Coronary artery (tissue), 2 donors: ENCODE results near the gene ERP44.

Experiments used
- DNase-seq: peaks from one replicate; pipeline ENCODE4 v3.0.0-alpha.2; 2017; ENCODE audit warnings: low spot score
- H3K27ac ChIP-seq, 2 donors: fragments of 200-600 bp; sonication (generic); one replicate each; pipeline ENCODE4 v1.5.1; 2016 to 2019
- H3K4me3 ChIP-seq: fragments of 200-600 bp; sonication (generic); 2 replicates; pipeline ENCODE4 v1.5.1; 2016; ENCODE audit warnings: mild to moderate bottlenecking, moderate library complexity
- CTCF ChIP-seq: fragments of 200-600 bp; sonication (generic); IDR thresholded peaks from one replicate; pipeline ENCODE4 v1.5.1; 2019; ENCODE audit warnings: antibody characterized with exemption

The ERP44 gene

GRCh38 chr9:99947395-99947794 lies 151.4 kb downstream of the ERP44 start:
- Histone ChIP-seq H3K27ac (no peak overlapping the region), H3K4me3 (no peak overlapping the region)
- TF ChIP-seq CTCF, result no peak
- DNase-seq, result no peak

- Histone ChIP-seq H3K4me3 (no peak overlapping the region), H3K27ac (no peak overlapping the region)
- TF ChIP-seq CTCF, result no peak
- DNase-seq, result no peak
These were observed 161.7 kb downstream of the ERP44 start for GRCh38 chr9:99936947-99937587.

GRCh38 chr9:99931155-99931840 lies 167.5 kb downstream of the ERP44 start:
- H3K27ac ChIP-seq, result no peak overlapping the region
- no peak overlapping the region for H3K4me3 ChIP-seq
- no peak for DNase-seq
- TF ChIP-seq CTCF, result no peak

GRCh38 chr9:99929652-99930051 lies 169.1 kb downstream of the ERP44 start:
- no peak overlapping the region for H3K27ac ChIP-seq
- H3K4me3 ChIP-seq, result no peak overlapping the region
- no peak for TF ChIP-seq CTCF
- no peak for DNase-seq
